CD4-positive, alpha-beta memory T cell (primary cell): ENCODE measurements around the gene PTPRM. TPM values are rescaled to one million over a fixed set of nuclear protein-coding genes. Genes with fewer than 3 reads are reported as not detected.

Experiments used
- CTCF ChIA-PET: fragments of 350-600 bp; sonication (Branson Sonifier 250); formaldehyde crosslinking; loops from one replicate; lab custom pipeline; 2021; ENCODE audit warnings: inconsistent platforms; ENCODE audit not compliant: partially characterized antibody; lab: Charles Lee
- POLR2A ChIA-PET: fragments of 350-600 bp; sonication (Branson Sonifier 250); formaldehyde crosslinking; loops from one replicate; lab custom pipeline; 2021; ENCODE audit not compliant: partially characterized antibody; lab: Charles Lee
- DNase-seq, 5 donors: peaks; one replicate each; pipeline versions ENCODE4 v3.0.0 to v3.0.0-alpha.2; 2020 to 2022; ENCODE audit warnings: mixed read lengths in 1 of 5
- H3K27ac ChIP-seq: one replicate; pipeline ENCODE4 v1.7.0; 2013; ENCODE audit warnings: low read depth, low read length
- H3K27me3 ChIP-seq: 2 replicates; pipeline ENCODE4 v1.7.0; 2013; ENCODE audit warnings: mild to moderate bottlenecking, low read length, moderate library complexity; ENCODE audit not compliant: insufficient read depth
- H3K36me3 ChIP-seq: 2 replicates; pipeline ENCODE4 v1.7.0; 2013; ENCODE audit warnings: mild to moderate bottlenecking, low read length, moderate library complexity; ENCODE audit not compliant: insufficient read depth
- H3K4me1 ChIP-seq: 2 replicates; pipeline ENCODE4 v1.7.0; 2013; ENCODE audit warnings: mild to moderate bottlenecking, low read length, moderate library complexity; ENCODE audit not compliant: insufficient read depth
- H3K4me3 ChIP-seq, 2 donors: one replicate each; pipeline ENCODE4 v1.7.0; 2013; ENCODE audit warnings: low read length in 2 of 2, mild to moderate bottlenecking in 1 of 2
- H3K9me3 ChIP-seq, 2 donors: one replicate each; pipeline ENCODE4 v1.7.0; 2013; ENCODE audit warnings: low read length in 2 of 2, control low read depth in 1 of 2; ENCODE audit not compliant: control insufficient read depth in 1 of 2
- H3K27ac Mint-ChIP-seq, 7 donors: one replicate each; pipeline ENCODE4 v1.8.0; 2020 to 2021; ENCODE audit warnings: mixed read lengths in 7 of 7, mild to moderate bottlenecking in 6 of 7, inconsistent platforms in 3 of 7, moderate library complexity in 3 of 7
- H3K27me3 Mint-ChIP-seq, 2 donors: one replicate each; pipeline ENCODE4 v1.8.0; 2020 to 2021; ENCODE audit warnings: mixed read lengths in 2 of 2
- H3K36me3 Mint-ChIP-seq, 2 donors: one replicate each; pipeline ENCODE4 v1.8.0; 2020 to 2021; ENCODE audit warnings: mixed read lengths in 2 of 2, inconsistent platforms in 1 of 2, mild to moderate bottlenecking in 1 of 2
- H3K4me1 Mint-ChIP-seq, 4 donors: one replicate each; pipeline ENCODE4 v1.8.0; 2020 to 2021; ENCODE audit warnings: mixed read lengths in 4 of 4, mild to moderate bottlenecking in 1 of 4
- H3K4me3 Mint-ChIP-seq, 8 donors: one replicate each; pipeline ENCODE4 v1.8.0; 2020 to 2021; ENCODE audit warnings: mixed read lengths in 8 of 8, mild to moderate bottlenecking in 7 of 8, moderate library complexity in 6 of 8, inconsistent platforms in 3 of 8
- H3K9me3 Mint-ChIP-seq, 8 donors: one replicate each; pipeline ENCODE4 v1.8.0; 2020 to 2021; ENCODE audit warnings: mixed read lengths in 8 of 8, mild to moderate bottlenecking in 5 of 8, inconsistent platforms in 3 of 8, moderate library complexity in 1 of 8
- intact Hi-C: fragments of 100-400 bp; cut with micrococcal nuclease; formaldehyde crosslinking; loops from one replicate; pipeline ENCODE4 v1.15.1; 2023
- polyA plus RNA-seq, 2 donors: library from polyadenylated mRNA; unstranded; fragments of 300-500 nt; fragmentation: Illumina TruSeq; gene quantifications; one replicate each; pipeline ENCODE4 v1.2.3, GENCODE V29; 2021
- total RNA-seq, 2 experiments: library from RNA; stranded (reverse); gene quantifications; one replicate each; pipeline ENCODE4 v1.2.3, GENCODE V29; 2021

The PTPRM gene
- total and polyA plus RNA-seq, 4 experiments from 2014 or later: 6.7 to 20.1 (median 12.9) TPM

DNA sequence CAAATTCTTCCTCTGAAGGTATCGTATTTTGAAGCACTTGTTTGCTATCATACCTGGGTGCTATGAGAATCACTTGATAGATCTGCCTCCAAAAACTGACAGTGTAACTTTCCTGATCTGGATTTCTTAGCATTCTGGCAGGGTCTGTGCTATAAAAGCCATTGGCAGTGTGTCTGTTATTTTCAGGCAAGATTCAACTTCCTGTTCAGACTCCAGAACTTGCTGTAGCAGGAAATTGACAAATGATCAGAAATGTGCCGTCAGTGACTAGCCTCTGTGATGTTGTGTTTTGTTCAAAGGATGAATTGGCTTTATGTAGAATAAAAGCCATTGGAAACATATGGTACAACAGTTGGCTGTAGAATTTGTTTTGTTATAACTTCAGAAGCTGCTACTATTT lies 273.3 kb downstream of the PTPRM start:
- no peak overlapping the region for H3K4me3 ChIP-seq
- no peak overlapping the region for H3K4me3 Mint-ChIP-seq
- H3K27me3 Mint-ChIP-seq: no peaks in the 10 kb centered on the region
- CTCF ChIA-PET: no interaction called here
- H3K36me3 Mint-ChIP-seq: no peaks in the 10 kb centered on the region
- no peaks in the 10 kb centered on the region for H3K4me1 ChIP-seq
- H3K27me3 ChIP-seq: no peaks in the 10 kb centered on the region
- H3K27ac Mint-ChIP-seq: no peak overlapping the region
- H3K36me3 ChIP-seq: no peaks in the 10 kb centered on the region
- POLR2A ChIA-PET: no interaction called here
- no peak overlapping the region for H3K27ac ChIP-seq
- peaks cover 0 to 28% (median 15%) of the 10 kb centered on the region in 8 donors for H3K9me3 Mint-ChIP-seq
- intact Hi-C loops: no loop called here
- no peak for DNase-seq
- H3K9me3 ChIP-seq: no peaks in the 10 kb centered on the region
- no peaks in the 10 kb centered on the region for H3K4me1 Mint-ChIP-seq

DNA sequence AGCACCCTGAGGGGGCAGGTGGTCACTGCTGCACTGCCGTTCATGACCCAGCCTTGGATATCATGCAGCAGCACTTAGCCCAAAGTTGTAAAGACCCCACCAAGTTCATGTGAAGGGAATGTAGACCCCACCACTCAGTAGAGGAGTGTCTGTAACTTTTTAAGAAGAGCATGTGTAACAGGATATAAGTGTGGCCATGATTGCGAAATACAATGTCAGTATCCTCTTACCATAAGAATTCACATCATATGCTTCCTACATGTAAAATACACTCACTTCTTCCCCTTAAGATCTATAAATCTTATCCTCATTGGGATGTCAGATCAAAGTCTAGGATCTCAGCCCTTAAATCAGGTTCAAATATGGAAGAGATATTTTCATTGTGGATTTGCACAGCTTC lies 276.9 kb downstream of the PTPRM start:
- H3K27me3 Mint-ChIP-seq: no peaks in the 10 kb centered on the region
- H3K4me1 ChIP-seq: no peaks in the 10 kb centered on the region
- no peaks in the 10 kb centered on the region for H3K36me3 ChIP-seq
- ChIA-PET POLR2A (no interaction called here), CTCF (no interaction called here)
- peaks cover 0 to 30% (median 15%) of the 10 kb centered on the region in 8 donors for H3K9me3 Mint-ChIP-seq
- H3K27ac ChIP-seq: no peak overlapping the region
- no peaks in the 10 kb centered on the region for H3K9me3 ChIP-seq
- H3K27ac Mint-ChIP-seq: no peak overlapping the region
- intact Hi-C loops: no loop called here
- no peaks in the 10 kb centered on the region for H3K36me3 Mint-ChIP-seq
- no peaks in the 10 kb centered on the region for H3K4me1 Mint-ChIP-seq
- no peak for DNase-seq
- H3K27me3 ChIP-seq: no peaks in the 10 kb centered on the region
- no peak overlapping the region for H3K4me3 Mint-ChIP-seq
- no peak overlapping the region for H3K4me3 ChIP-seq

DNA sequence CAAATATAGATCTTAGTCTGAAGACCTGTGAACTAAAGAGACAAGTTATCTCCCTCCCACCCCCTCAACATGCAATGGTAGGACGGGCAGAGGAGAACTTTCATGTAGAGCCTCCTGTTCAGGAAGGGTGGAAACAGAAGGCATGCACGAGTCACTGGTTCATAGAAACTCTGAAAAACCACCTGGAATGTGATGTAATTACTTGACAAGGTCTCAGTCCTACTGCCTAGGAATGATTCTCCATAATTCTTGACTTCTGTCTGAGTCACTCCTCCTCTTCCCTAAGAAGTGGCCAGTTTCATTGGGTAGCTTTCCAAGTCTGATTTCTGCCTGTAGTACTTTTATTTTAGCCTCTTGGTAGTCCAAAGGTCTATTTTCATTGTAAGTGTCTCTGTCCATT lies 277.3 kb downstream of the PTPRM start:
- H3K36me3 ChIP-seq: no peaks in the 10 kb centered on the region
- H3K27me3 Mint-ChIP-seq: no peaks in the 10 kb centered on the region

DNA sequence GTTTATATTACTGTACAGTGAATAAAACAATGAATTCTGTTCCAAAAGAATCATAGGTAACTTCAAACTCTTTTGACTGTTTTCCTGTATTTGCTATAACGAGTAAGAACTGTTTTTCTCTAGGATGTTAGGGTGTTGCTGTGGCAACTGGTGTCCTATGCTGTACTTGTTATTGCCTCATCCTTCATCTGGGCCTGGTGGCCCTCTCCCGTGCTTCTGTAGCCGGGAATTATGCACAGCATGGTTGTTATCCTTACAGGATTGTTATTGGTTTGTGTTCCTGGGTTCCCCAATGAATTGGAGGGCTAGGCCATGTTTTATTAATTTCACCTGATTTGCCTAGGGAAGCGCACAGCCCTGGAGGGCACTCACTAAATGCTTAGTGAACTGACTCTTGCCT lies 279.2 kb downstream of the PTPRM start:
- Histone ChIP-seq H3K27me3 (no peaks in the 10 kb centered on the region), H3K9me3 (no peaks in the 10 kb centered on the region), H3K36me3 (no peaks in the 10 kb centered on the region), H3K4me1 (no peaks in the 10 kb centered on the region), H3K4me3 (no peak overlapping the region), H3K27ac (no peak overlapping the region)
- ChIA-PET POLR2A (no interaction called here), CTCF (no interaction called here)
- Mint-ChIP-seq H3K4me3 (no peak overlapping the region), H3K27me3 (no peaks in the 10 kb centered on the region), H3K36me3 (no peaks in the 10 kb centered on the region), H3K27ac (no peak overlapping the region), H3K4me1 (no peaks in the 10 kb centered on the region), H3K9me3 (peaks cover 0 to 31% (median 17%) of the 10 kb centered on the region in 8 donors)
- no peak for DNase-seq
- intact Hi-C loops: no loop called here

More for the DNA sequence above, 277.3 kb downstream of the PTPRM start:
- Histone ChIP-seq H3K4me1 (no peaks in the 10 kb centered on the region), H3K27ac (no peak overlapping the region), H3K27me3 (no peaks in the 10 kb centered on the region), H3K4me3 (no peak overlapping the region), H3K9me3 (no peaks in the 10 kb centered on the region)
- H3K4me1 Mint-ChIP-seq: no peaks in the 10 kb centered on the region
- H3K9me3 Mint-ChIP-seq: peaks cover 0 to 30% (median 16%) of the 10 kb centered on the region in 8 donors
- ChIA-PET CTCF (no interaction called here), POLR2A (no interaction called here)
- no peak for DNase-seq
- no peak overlapping the region for H3K27ac Mint-ChIP-seq
- no peak overlapping the region for H3K4me3 Mint-ChIP-seq
- H3K36me3 Mint-ChIP-seq: no peaks in the 10 kb centered on the region
- intact Hi-C loops: no loop called here

DNA sequence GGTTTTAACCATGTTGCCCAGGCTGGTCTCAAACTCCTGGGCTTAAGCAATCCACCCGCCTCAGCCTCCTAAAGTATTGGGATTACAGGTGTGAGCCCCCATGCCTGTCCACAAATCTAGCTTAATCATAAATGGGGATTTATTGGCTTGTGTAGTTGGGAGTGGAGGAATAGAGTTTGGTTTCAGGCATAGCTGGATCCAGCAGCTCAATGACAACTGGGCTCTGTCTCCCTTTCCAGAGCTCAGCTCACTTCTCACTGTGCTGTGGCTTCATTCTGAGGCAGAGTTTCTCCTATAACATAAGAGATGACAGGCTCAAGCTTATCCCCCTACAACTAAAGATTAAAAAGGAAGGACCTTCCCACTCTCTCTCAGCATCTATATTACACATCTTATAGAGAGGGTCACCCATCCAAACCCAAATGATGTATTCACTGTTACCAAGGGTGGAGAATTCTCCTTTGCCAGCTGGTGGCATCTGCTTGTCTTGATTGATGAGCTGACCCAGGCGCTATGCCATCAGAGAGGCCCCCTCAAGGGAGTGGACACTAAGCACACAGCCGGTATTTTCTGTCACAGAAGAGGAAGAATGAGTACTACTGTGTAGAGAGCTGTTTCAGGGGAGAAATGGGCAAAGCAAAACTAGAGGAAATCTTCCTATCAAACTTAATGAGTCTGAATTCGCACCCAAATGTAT lies 280.4 kb downstream of the PTPRM start:
- Mint-ChIP-seq H3K9me3 (peaks cover 0 to 35% (median 22%) of the 10 kb centered on the region in 8 donors), H3K4me1 (no peaks in the 10 kb centered on the region), H3K27ac (no peak overlapping the region), H3K4me3 (no peak overlapping the region), H3K27me3 (no peaks in the 10 kb centered on the region), H3K36me3 (no peaks in the 10 kb centered on the region)
- intact Hi-C loops: no loop called here
- Histone ChIP-seq H3K27ac (no peak overlapping the region), H3K9me3 (no peaks in the 10 kb centered on the region), H3K4me1 (no peaks in the 10 kb centered on the region), H3K27me3 (no peaks in the 10 kb centered on the region), H3K4me3 (no peak overlapping the region), H3K36me3 (no peaks in the 10 kb centered on the region)
- CTCF ChIA-PET: no interaction called here
- DNase-seq: no peak
- POLR2A ChIA-PET: no interaction called here

DNA sequence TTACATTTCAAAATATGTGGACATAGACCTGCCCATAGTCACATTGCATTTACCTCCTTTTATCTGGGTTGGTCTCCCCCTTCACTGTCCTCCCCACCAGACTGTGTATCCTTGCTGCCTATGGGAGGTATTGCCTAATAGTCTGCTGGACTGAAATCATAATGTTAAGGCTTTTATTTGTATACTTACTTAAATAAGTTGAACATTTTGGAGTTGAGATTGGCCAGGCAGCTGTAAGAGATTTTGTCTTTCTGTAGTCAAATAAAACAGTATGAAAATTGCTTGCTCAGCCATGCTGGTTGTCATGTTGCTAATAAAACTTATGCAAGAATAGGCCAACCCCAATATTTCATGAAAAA lies 280.9 kb downstream of the PTPRM start:
- Mint-ChIP-seq H3K4me1 (no peaks in the 10 kb centered on the region), H3K4me3 (no peak overlapping the region), H3K36me3 (no peaks in the 10 kb centered on the region), H3K9me3 (peaks cover 0 to 35% (median 22%) of the 10 kb centered on the region in 8 donors), H3K27ac (no peak overlapping the region), H3K27me3 (no peaks in the 10 kb centered on the region)
- H3K4me3 ChIP-seq: no peak overlapping the region
- ChIA-PET POLR2A (no interaction called here), CTCF (no interaction called here)
- H3K36me3 ChIP-seq: no peaks in the 10 kb centered on the region
- H3K4me1 ChIP-seq: no peaks in the 10 kb centered on the region
- H3K27ac ChIP-seq: no peak overlapping the region
- no peaks in the 10 kb centered on the region for H3K9me3 ChIP-seq
- H3K27me3 ChIP-seq: no peaks in the 10 kb centered on the region
- intact Hi-C loops: no loop called here
- DNase-seq: no peak

DNA sequence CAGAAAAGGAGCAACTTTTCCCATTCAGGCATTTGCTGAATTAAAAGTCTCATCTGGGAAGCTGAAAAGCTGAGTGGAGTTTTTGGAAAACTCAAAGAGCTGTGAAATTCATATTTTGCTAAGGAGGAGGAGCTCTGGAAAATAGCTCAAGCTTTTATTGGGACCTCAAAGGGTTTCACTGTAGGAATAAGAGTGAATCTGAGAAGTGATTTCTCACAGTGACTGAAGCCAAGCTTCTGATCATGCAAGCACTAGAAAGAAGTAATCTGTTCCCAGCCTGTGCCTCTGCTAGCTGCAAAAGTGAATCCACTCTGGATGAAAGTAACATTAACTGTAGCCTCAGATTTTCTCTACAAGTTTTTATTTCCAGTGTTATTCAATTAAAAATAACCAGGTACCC lies 283.3 kb downstream of the PTPRM start:
- H3K27ac ChIP-seq: no peak overlapping the region
- no peaks in the 10 kb centered on the region for H3K27me3 ChIP-seq
- no peak overlapping the region for H3K27ac Mint-ChIP-seq
- no peaks in the 10 kb centered on the region for H3K36me3 ChIP-seq
- H3K4me1 ChIP-seq: no peaks in the 10 kb centered on the region
- H3K4me3 ChIP-seq: no peak overlapping the region
- no peaks in the 10 kb centered on the region for H3K9me3 ChIP-seq
- H3K4me1 Mint-ChIP-seq: no peaks in the 10 kb centered on the region
- no peak overlapping the region for H3K4me3 Mint-ChIP-seq
- CTCF ChIA-PET: no interaction called here
- POLR2A ChIA-PET: no interaction called here
- intact Hi-C loops: no loop called here
- H3K27me3 Mint-ChIP-seq: no peaks in the 10 kb centered on the region
- DNase-seq: no peak
- no peaks in the 10 kb centered on the region for H3K36me3 Mint-ChIP-seq
- H3K9me3 Mint-ChIP-seq: peaks cover 0 to 21% (median 9%) of the 10 kb centered on the region in 8 donors
